ENCODE data around the gene UHMK1. TPM values are rescaled to one million over a fixed set of nuclear protein-coding genes. Genes with fewer than 3 reads are reported as not detected.

UHMK1 gene
- 44.1 and 44.3 TPM in 2 replicates for total RNA-seq

GRCh38 chr1:162497723-162498495 lies at the start of gene UHMK1:
Gene UHMK1 (plus strand): TSS chr1:162497818. CDS start chr1:162498001, 183 bp downstream.

GRCh38 chr1:162561616-162562469 lies 64.2 kb downstream of the UHMK1 start, which contains the start of gene UAP1:
Gene UAP1 (plus strand): TSS chr1:162561722. CDS start chr1:162566069, 4,347 bp downstream.

Other genes starting within 250 kb of the UHMK1 start
- gene SPATA46, start 121.0 kb upstream of the UHMK1 start, total RNA-seq: not detected in 2 replicates
- 1.7 and 3.6 TPM in 2 replicates for gene C1orf226, start 116.1 kb upstream of the UHMK1 start, total RNA-seq
- not detected in 2 replicates for gene SH2D1B, start 85.7 kb upstream of the UHMK1 start, total RNA-seq
- 22.0 and 106 TPM in 2 replicates for gene UAP1, start 63.9 kb downstream of the UHMK1 start, total RNA-seq
- gene DDR2, start 134.6 kb downstream of the UHMK1 start, total RNA-seq: 76.5 and 94.2 TPM in 2 replicates